Measurements from ENCODE around the gene TRAF1.

Gene TRAF1

DNA sequence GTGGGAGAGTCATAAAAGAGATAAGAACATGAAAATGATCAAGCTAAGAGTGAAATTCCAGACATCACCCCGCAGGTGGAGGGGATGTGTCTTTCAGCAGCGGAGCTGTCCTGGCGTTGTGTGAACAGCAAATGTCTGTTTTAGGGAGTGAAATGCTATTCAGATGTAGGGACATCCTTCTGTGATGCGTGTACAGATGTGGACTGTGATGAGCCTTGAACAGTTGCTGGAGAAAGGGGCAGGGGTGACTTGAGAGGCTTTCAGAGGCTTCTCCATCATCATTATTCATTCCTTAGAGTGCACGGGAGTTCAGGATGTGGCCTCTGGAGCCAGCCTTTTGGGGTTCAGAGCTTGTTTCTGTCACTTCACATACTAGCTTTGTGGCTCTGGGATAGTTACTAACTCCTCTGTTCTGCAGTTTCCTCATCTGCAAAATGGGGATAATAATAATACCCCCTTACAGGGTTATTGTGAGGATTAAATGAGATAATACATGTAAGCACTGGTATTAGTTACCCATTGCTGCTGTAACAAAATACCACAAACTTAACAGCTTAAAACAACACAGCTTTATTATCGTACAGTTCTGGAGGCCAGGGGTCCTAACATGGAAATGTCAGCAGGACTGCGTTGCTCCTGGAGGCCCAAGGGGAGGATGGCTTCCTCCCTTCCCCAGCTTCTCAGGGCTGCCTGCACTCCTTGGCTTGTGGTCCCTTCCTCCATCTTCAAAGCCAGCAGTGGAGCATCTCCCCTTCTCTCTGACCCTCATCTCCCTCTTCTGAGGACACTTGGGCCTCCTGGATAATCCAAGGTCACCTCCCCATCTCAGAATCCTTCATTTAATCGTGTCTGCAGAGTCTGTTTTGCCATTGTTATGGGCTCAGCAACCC lies 9.4 kb downstream of the TRAF1 start:
- no peak overlapping the region for H3K4me3 ChIP-seq (ENCODE audit: low read depth, low read length)
- TF ChIP-seq, protein P1, sequence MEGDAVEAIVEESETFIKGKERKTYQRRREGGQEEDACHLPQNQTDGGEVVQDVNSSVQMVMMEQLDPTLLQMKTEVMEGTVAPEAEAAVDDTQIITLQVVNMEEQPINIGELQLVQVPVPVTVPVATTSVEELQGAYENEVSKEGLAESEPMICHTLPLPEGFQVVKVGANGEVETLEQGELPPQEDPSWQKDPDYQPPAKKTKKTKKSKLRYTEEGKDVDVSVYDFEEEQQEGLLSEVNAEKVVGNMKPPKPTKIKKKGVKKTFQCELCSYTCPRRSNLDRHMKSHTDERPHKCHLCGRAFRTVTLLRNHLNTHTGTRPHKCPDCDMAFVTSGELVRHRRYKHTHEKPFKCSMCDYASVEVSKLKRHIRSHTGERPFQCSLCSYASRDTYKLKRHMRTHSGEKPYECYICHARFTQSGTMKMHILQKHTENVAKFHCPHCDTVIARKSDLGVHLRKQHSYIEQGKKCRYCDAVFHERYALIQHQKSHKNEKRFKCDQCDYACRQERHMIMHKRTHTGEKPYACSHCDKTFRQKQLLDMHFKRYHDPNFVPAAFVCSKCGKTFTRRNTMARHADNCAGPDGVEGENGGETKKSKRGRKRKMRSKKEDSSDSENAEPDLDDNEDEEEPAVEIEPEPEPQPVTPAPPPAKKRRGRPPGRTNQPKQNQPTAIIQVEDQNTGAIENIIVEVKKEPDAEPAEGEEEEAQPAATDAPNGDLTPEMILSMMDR (IDR thresholded peaks at IDR 0.05; ENCODE audit: low read depth, low read length) = no peak

DNA sequence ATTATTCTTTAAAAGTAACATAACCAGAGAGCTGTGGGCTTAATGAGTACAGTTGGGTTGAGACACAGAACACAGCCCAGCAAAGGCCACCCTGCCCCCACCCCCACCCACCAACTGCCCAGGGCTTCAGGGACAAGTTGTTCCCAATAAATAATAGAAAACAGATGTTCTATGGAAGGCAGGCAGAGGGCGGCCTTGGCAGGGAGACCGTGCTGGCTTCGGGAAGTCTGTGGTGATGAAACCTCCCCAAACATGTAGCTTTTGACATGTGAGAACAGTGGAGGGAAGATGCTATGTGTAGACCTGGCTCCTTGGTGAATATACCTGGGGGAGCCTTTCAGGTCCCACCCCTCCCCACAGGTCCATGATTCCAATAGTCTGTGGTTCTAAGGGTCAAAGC lies 10.0 kb downstream of the TRAF1 start:
- H3K4me3 ChIP-seq (ENCODE audit: low read depth, low read length) = no peak overlapping the region
- TF ChIP-seq, protein P1 (IDR thresholded peaks at IDR 0.05; ENCODE audit: low read depth, low read length) = no peak

DNA sequence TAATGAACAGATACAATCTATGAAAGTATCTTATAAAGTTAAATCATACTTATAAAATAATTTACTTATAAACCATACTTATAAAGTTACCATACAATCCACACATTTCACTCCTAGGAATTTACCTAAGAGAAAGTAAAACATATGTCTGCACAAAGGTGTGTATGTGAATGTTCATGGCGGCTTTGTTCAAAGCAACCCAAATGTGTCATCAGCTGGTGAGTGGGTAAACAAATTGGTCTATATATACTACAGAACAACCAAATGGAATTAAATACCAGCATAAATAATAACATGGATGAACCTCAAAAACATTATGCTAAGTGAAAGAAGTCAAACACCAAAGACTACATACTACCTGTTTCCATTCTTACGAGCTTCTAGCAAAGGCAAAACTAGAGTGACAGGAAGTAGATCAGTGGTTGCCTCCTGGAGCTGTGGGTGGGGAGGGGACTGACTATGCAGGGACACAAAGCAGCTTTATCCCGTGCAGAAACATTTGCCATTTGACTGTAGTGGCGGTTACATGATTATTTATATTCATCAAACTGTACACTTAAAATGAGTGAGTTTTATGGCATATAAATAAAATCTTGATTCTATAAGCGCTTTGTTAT lies 10.6 kb downstream of the TRAF1 start:
- H3K4me3 ChIP-seq (ENCODE audit: low read depth, low read length) = no peak overlapping the region

DNA sequence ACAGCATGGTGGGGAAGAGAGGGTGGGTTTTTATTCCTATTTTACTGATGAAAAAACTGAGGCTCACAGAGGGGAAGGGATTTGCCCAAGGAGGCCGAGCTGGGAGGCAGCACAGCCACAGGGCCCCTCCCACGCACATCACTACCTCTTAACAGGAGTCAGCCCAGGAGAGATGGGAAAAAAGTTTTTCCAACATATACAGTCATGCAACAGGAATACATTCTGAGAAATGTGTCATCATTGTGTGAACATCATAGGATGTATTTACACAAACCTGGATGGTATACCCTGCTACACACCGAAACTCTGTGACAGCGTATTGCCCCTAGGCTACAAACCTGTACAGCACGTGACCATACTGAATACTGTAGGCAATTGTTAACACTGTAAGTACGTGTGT lies 11.6 kb downstream of the TRAF1 start:
- TF ChIP-seq, protein P1 (IDR thresholded peaks at IDR 0.05; ENCODE audit: low read depth, low read length) = no peak
- no peak overlapping the region for H3K4me3 ChIP-seq (ENCODE audit: low read depth, low read length)

More for the DNA sequence above, 10.6 kb downstream of the TRAF1 start:
- TF ChIP-seq, protein P1 (IDR thresholded peaks at IDR 0.05; ENCODE audit: low read depth, low read length) = no peak

DNA sequence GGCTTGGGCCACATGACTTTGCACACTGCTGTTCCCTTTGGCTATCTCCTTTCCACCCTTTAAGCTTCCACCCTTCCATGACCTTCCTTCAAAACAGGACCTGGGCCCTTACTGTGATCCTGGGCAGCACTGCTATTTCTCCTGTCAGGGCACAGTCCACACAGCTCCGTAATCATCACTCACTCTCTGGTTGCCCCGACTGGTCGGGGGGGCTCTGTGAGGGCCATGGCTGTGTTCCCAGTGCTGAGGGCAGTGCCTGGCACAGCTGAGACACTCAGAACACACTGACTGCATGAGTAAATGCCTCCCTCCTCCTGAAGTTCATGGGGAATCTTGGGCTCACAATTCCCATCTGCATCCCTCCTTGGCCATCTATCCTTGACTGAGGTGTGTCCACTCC lies 12.2 kb downstream of the TRAF1 start:
- TF ChIP-seq, protein P1 (IDR thresholded peaks at IDR 0.05; ENCODE audit: low read depth, low read length) = no peak
- no peak overlapping the region for H3K4me3 ChIP-seq (ENCODE audit: low read depth, low read length)

DNA sequence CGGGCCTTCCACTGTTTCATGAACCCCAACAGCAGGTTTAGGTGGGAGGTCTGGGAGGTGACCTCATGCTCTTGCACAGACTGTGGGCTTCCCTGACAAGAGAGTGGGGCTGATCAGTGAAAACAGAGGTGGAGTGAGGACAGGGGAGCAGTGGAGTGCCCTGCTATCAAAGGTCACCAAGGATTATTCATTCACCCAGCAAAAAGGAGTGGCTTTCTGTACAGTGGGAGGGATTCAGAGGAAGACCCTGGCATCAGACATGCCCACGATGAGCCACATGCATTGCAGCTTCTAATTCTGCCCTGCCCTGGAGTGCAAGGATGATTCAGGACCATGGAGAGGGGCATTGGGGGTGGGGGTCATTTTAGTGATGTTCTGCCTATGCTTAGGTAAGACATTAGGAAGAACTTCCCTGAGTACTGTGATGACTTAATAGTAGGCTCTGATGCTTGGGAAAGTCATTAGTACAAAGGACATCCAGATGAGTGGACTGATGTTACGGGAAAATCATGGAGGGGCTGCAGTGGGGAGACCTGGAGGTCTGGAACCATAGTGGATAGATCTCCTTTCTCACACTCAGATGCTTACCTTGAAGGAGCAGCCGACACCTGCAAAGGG lies 12.8 kb downstream of the TRAF1 start:
- TF ChIP-seq, protein P1 (IDR thresholded peaks at IDR 0.05; ENCODE audit: low read depth, low read length) = no peak
- no peak overlapping the region for H3K4me3 ChIP-seq (ENCODE audit: low read depth, low read length)

Data from WI38 (cell line).